Neural crest cell (in vitro differentiated cells): ENCODE measurements around the gene CNTN4. TPM values are rescaled to one million over a fixed set of nuclear protein-coding genes. Genes with fewer than 3 reads are reported as not detected.

Experiments used
- DNase-seq: peaks from one replicate; pipeline ENCODE4 v3.0.0; 2021; ENCODE audit warnings: low read depth, mixed read lengths, low spot score
- H3K27ac Mint-ChIP-seq: one replicate; pipeline ENCODE4 v1.8.0; 2021; ENCODE audit warnings: mild to moderate bottlenecking, mixed read lengths; ENCODE audit not compliant: unreplicated experiment
- H3K27me3 Mint-ChIP-seq: 2 replicates; pipeline ENCODE4 v1.8.0; 2021; ENCODE audit warnings: low read depth, mild to moderate bottlenecking, mixed read lengths
- H3K36me3 Mint-ChIP-seq: 2 replicates; pipeline ENCODE4 v1.8.0; 2021; ENCODE audit warnings: low read depth, mild to moderate bottlenecking, mixed read lengths
- H3K4me1 Mint-ChIP-seq: 2 replicates; pipeline ENCODE4 v1.8.0; 2021; ENCODE audit warnings: mixed read lengths
- H3K4me3 Mint-ChIP-seq: one replicate; pipeline ENCODE4 v1.8.0; 2021; ENCODE audit warnings: mild to moderate bottlenecking, mixed read lengths
- H3K9me3 Mint-ChIP-seq: 2 replicates; pipeline ENCODE4 v1.8.0; 2021; ENCODE audit warnings: mixed read lengths
- total RNA-seq: library from RNA; stranded (reverse); gene quantifications from 2 replicates; pipeline ENCODE4 v1.2.1, GENCODE V29; 2021
- TF ChIP-seq, protein P1 (sequence below): fragments of 200-600 bp; sonication (generic); conservative IDR thresholded peaks from 2 replicates; pipeline ENCODE4 v1.5.0; 2021; ENCODE audit warnings: antibody characterized with exemption, mild to moderate bottlenecking

The CNTN4 gene
- total RNA-seq, 1 donor from 2014 or later: 2.9 TPM

DNA sequence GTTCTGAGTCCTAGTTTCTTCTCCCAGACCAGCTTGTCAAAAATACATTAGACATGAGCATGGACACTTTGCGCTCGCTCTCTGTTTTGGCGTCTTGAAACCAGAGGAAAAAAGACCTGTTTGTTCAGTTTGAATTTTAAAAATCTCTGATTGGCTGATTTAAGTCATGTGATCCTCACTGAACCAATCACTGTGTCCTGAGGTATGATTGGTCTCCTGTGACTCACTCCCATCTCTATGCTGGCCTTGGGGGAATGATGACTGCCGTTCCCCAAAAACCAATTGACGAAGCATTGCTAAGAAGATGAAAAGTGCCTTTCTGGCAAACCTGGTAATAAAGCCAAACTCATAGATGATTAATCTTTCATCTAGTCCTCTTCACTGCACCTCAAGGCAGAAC is 755.0 kb downstream of the CNTN4 start:
- Mint-ChIP-seq H3K27me3 (no peaks in the 10 kb centered on the region), H3K9me3 (no peaks in the 10 kb centered on the region), H3K36me3 (no peaks in the 10 kb centered on the region), H3K4me3 (no peak overlapping the region), H3K4me1 (no peaks in the 10 kb centered on the region), H3K27ac (no peak overlapping the region)
- DNase-seq: no peak
- TF ChIP-seq, protein P1, sequence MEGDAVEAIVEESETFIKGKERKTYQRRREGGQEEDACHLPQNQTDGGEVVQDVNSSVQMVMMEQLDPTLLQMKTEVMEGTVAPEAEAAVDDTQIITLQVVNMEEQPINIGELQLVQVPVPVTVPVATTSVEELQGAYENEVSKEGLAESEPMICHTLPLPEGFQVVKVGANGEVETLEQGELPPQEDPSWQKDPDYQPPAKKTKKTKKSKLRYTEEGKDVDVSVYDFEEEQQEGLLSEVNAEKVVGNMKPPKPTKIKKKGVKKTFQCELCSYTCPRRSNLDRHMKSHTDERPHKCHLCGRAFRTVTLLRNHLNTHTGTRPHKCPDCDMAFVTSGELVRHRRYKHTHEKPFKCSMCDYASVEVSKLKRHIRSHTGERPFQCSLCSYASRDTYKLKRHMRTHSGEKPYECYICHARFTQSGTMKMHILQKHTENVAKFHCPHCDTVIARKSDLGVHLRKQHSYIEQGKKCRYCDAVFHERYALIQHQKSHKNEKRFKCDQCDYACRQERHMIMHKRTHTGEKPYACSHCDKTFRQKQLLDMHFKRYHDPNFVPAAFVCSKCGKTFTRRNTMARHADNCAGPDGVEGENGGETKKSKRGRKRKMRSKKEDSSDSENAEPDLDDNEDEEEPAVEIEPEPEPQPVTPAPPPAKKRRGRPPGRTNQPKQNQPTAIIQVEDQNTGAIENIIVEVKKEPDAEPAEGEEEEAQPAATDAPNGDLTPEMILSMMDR: no peak

DNA sequence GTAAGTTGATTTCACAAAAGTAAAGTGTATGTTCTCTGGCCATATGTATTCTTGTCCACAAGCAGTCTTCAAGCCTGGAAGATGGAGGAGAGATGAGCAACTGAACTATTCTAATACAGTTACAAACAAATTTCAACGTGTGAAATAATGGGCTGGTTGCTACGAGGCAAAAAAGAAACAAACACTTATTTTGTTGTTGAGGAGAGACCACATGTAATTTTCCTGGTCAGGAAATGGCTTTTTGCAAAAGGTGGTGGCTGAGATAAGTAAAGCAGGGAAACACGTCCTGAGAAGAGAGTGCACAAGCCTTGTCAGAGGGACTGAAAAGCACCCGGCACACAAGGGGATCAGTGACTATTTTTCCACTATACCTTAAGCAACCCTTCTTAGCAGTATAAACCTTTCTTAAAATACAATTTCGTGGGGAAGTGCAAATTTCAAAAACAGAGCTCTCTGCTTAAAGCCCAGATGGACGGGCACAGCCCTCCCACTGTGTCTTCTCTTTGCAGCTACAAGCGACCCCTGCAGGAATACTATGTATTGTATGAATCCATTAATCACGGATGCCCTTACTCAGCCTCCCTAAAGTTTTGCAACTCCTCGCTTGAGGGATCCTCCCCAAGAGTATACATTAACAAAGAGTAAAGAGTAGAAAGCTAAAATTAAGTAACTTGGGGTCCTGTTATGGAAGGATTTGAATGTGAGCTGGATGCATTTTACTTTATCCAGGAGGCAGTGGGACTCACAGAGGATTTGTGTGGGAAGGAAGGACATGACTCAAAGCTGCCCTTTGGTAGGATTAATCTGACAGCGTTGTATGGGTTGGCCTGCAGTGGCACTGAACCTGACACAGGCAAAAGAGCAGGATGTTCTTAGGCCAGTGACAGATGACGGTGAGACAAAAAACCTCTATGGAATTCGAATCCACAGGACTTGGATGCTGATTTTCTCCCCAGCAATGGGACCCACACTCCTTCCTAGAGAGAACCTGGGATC is 757.8 kb downstream of the CNTN4 start:
- Mint-ChIP-seq H3K9me3 (no peaks in the 10 kb centered on the region), H3K4me3 (no peak overlapping the region), H3K27me3 (no peaks in the 10 kb centered on the region), H3K27ac (no peak overlapping the region), H3K4me1 (no peaks in the 10 kb centered on the region), H3K36me3 (no peaks in the 10 kb centered on the region)
- no peak for DNase-seq
- TF ChIP-seq, protein P1: no peak

DNA sequence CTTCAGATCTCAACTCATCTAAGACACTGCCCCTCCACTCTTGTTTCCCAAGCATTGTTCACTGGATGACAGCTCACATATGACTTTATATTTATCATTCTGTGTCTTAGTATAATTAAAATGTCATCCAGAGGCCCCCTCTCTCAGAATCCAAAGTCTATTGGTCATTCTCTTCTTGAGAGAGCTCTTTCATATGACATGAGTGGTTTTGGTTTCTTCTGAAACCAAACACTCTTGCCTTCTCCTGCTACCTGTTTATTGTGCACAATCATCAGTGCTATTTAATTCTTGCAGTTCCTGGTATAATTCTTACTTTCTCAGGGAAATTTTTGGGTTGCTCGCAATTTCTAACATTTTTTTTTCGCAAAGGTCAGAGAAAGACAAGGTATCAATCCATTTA is 762.0 kb downstream of the CNTN4 start:
- TF ChIP-seq, protein P1: no peak
- H3K36me3 Mint-ChIP-seq: no peaks in the 10 kb centered on the region
- H3K9me3 Mint-ChIP-seq: no peaks in the 10 kb centered on the region

GRCh38 chr3:2861120-2861519 is 762.5 kb downstream of the CNTN4 start:
- TF ChIP-seq, protein P1: no peak
- no peaks in the 10 kb centered on the region for H3K36me3 Mint-ChIP-seq
- H3K27me3 Mint-ChIP-seq: no peaks in the 10 kb centered on the region
- no peak overlapping the region for H3K27ac Mint-ChIP-seq
- H3K4me1 Mint-ChIP-seq: no peaks in the 10 kb centered on the region
- no peaks in the 10 kb centered on the region for H3K9me3 Mint-ChIP-seq
- no peak for DNase-seq
- H3K4me3 Mint-ChIP-seq: no peak overlapping the region

More for the DNA sequence above, 762.0 kb downstream of the CNTN4 start:
- Mint-ChIP-seq H3K27ac (no peak overlapping the region), H3K4me3 (no peak overlapping the region), H3K27me3 (no peaks in the 10 kb centered on the region), H3K4me1 (no peaks in the 10 kb centered on the region)
- DNase-seq: no peak

DNA sequence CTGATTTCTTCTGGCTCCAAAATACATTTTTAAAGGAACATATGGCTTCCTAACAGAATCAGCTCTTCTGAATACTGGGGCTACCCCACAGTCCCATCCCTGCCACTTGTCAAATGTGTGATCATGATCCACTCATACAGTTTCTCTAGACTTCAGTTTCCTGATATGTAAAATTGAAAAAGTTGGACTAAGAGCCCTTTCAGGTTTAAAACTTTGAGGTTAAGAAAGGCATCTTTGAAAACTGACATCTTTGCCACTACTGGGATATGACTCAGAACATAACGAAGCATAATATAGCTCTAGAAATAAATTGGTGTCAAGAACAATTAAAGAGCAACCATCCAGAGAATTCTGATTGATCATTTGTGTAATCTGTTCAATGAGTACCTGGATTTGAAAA is 763.3 kb downstream of the CNTN4 start:
- Mint-ChIP-seq H3K9me3 (no peaks in the 10 kb centered on the region), H3K4me1 (no peaks in the 10 kb centered on the region), H3K27ac (no peak overlapping the region), H3K27me3 (no peaks in the 10 kb centered on the region), H3K36me3 (no peaks in the 10 kb centered on the region), H3K4me3 (no peak overlapping the region)
- DNase-seq: no peak
- TF ChIP-seq, protein P1: no peak
